GM12864 (cell line): ENCODE data around the gene NFIA.

Source experiments
- DNase-seq: peaks from one replicate; pipeline ENCODE4 v3.0.0-alpha.2; 2011; ENCODE audit warnings: low read depth
- H3K4me3 ChIP-seq: 2 replicates; pipeline ENCODE4 v1.5.1; 2011; ENCODE audit warnings: mild to moderate bottlenecking, low read depth, low read length, control low read depth
- CTCF ChIP-seq: IDR thresholded peaks from 2 replicates; pipeline ENCODE4 v1.5.1; 2011; ENCODE audit warnings: low read depth, mild to moderate bottlenecking, moderate library complexity, low read length, control low read depth, inconsistent platforms; ENCODE audit errors: missing control alignments

The NFIA gene

GRCh38 chr1:61175976-61176375 is 93.6 kb downstream of the NFIA start:
- no peak for TF ChIP-seq CTCF
- DNase-seq = no peak
- H3K4me3 ChIP-seq = no peak overlapping the region

GRCh38 chr1:61181067-61182038 is 99.0 kb downstream of the NFIA start:
- H3K4me3 ChIP-seq = no peak overlapping the region
- no peak for DNase-seq
- no peak for TF ChIP-seq CTCF

- TF ChIP-seq CTCF = no peak
- DNase-seq = no peak
- no peak overlapping the region for H3K4me3 ChIP-seq
Measured at GRCh38 chr1:61182049-61182448, 99.7 kb downstream of the NFIA start.

GRCh38 chr1:61182480-61182879 is 100.1 kb downstream of the NFIA start:
- no peak for TF ChIP-seq CTCF
- H3K4me3 ChIP-seq = no peak overlapping the region
- DNase-seq = no peak

- TF ChIP-seq CTCF = no peak
- no peak overlapping the region for H3K4me3 ChIP-seq
- no peak for DNase-seq
Measured at GRCh38 chr1:61183471-61184039, 101.2 kb downstream of the NFIA start.

- DNase-seq = no peak
- no peak overlapping the region for H3K4me3 ChIP-seq
Measured at GRCh38 chr1:61184040-61184713, 101.8 kb downstream of the NFIA start.

More at GRCh38 chr1:61184040-61184713, 101.8 kb downstream of the NFIA start:
- TF ChIP-seq CTCF = no peak
